ENCODE data around the gene RNASET2. TPM values are rescaled to one million over a fixed set of nuclear protein-coding genes. Genes with fewer than 3 reads are reported as not detected.
A peak's percentile ranks its signal among the peaks of the same experiment; 100 is the strongest.

Gene RNASET2
- total RNA-seq, 4 donors from 2014 or later, result 57.9 to 115 (median 103) TPM

GRCh38 chr6:166959911-166960608 lies 3.7 kb upstream of the RNASET2 start:
- DNase-seq (ENCODE audit: low spot score in 2 of 2), result no peak
- 84 to 85% methylated on average over 9 of the region's 9 CpGs for WGBS, 2 donors
- H3K4me1 ChIP-seq, result peaks cover 0 to 21% (median 13%) of the 10 kb centered on the region in 4 donors
- no peak for TF ChIP-seq CTCF (IDR thresholded peaks at IDR 0.05)
- no peak for TF ChIP-seq EP300 (IDR thresholded peaks at IDR 0.05)
- no peak for TF ChIP-seq POLR2A (IDR thresholded peaks at IDR 0.05)
- no peaks in the 10 kb centered on the region for H3K27me3 ChIP-seq
- H3K4me3 ChIP-seq, result no peak overlapping the region
- no peaks in the 10 kb centered on the region for H3K36me3 ChIP-seq
- H3K9me3 ChIP-seq, result no peaks in the 10 kb centered on the region
- H3K27ac ChIP-seq, result peak overlapping the region in 3 of 4 donors; percentile 19 to 94 (median 90)

GRCh38 chr6:166958926-166959861 lies 2.8 kb upstream of the RNASET2 start:
- Histone ChIP-seq H3K27ac (peak overlapping the region in 3 of 4 donors; percentile 89 to 94 (median 90)), H3K4me3 (no peak overlapping the region), H3K27me3 (no peaks in the 10 kb centered on the region), H3K4me1 (peaks cover 0 to 21% (median 13%) of the 10 kb centered on the region in 4 donors), H3K36me3 (no peaks in the 10 kb centered on the region), H3K9me3 (no peaks in the 10 kb centered on the region)
- no peak for TF ChIP-seq CTCF (IDR thresholded peaks at IDR 0.05)
- no peak for TF ChIP-seq EP300 (IDR thresholded peaks at IDR 0.05)
- TF ChIP-seq POLR2A (IDR thresholded peaks at IDR 0.05), result no peak
- WGBS, 2 donors, result 71 to 74% methylated on average over 13 of the region's 13 CpGs
- peak in 1 of 2 donors; percentile 40 for DNase-seq (ENCODE audit: low spot score in 2 of 2)

- TF ChIP-seq EP300 (IDR thresholded peaks at IDR 0.05) (no peak), CTCF (IDR thresholded peaks at IDR 0.05) (no peak), POLR2A (IDR thresholded peaks at IDR 0.05) (no peak)
- Histone ChIP-seq H3K4me1 (peaks cover 0 to 27% (median 13%) of the 10 kb centered on the region in 4 donors), H3K36me3 (no peaks in the 10 kb centered on the region), H3K4me3 (peak overlapping the region in 1 of 4 donors; percentile 86), H3K27me3 (no peaks in the 10 kb centered on the region), H3K27ac (peak overlapping the region in 3 of 4 donors; percentile 89 to 94 (median 90)), H3K9me3 (no peaks in the 10 kb centered on the region)
- WGBS, 2 donors, result 85% methylated on average over 5 of the region's 5 CpGs
- DNase-seq (ENCODE audit: low spot score in 2 of 2), result no peak
These were observed 1.4 kb upstream of the RNASET2 start for GRCh38 chr6:166957805-166958076.

GRCh38 chr6:166957087-166957804 lies 896 bp upstream of the RNASET2 start:
- peak; percentile 26 to 45 for DNase-seq (ENCODE audit: low spot score in 2 of 2)
- no peak for TF ChIP-seq EP300 (IDR thresholded peaks at IDR 0.05)
- TF ChIP-seq POLR2A (IDR thresholded peaks at IDR 0.05), result no peak
- TF ChIP-seq CTCF (IDR thresholded peaks at IDR 0.05), result no peak

More at GRCh38 chr6:166957087-166957804, 896 bp upstream of the RNASET2 start:
- no peaks in the 10 kb centered on the region for H3K9me3 ChIP-seq
- peak overlapping the region; percentile 68 to 94 (median 90) for H3K27ac ChIP-seq
- peak overlapping the region; percentile 80 to 92 (median 86) for H3K4me3 ChIP-seq
- H3K27me3 ChIP-seq, result no peaks in the 10 kb centered on the region
- WGBS, 2 donors, result 22 to 24% methylated on average over 15 to 22 of the region's 26 CpGs
- H3K4me1 ChIP-seq, result peaks cover 0 to 27% (median 16%) of the 10 kb centered on the region in 4 donors
- peaks cover 0 to 4% (median 0%) of the 10 kb centered on the region in 3 donors for H3K36me3 ChIP-seq
